Epithelial cell of proximal tubule (primary cell): Measurements from ENCODE around the gene S100A6. TPM values are rescaled to one million over a fixed set of nuclear protein-coding genes. Genes with fewer than 3 reads are reported as not detected.

Source experiments
- DNase-seq: peaks from one replicate; pipeline ENCODE4 v3.0.0-alpha.2; 2011; ENCODE audit warnings: low read depth
- H3K4me3 ChIP-seq: 2 replicates; pipeline ENCODE4 v1.5.1; 2011; ENCODE audit warnings: low read depth, mild to moderate bottlenecking, low read length
- total RNA-seq: library from RNA; depleted of rRNA; stranded (reverse); fragments of >200 nt; gene quantifications from 2 replicates; pipeline ENCODE4 v1.2.3, GENCODE V29; 2015
- TF ChIP-seq, protein P1 (sequence below): conservative IDR thresholded peaks from 2 replicates; pipeline ENCODE4 v1.5.1; 2012; ENCODE audit warnings: low read depth, mild to moderate bottlenecking, low read length

S100A6 gene
- total RNA-seq, 1 donor from 2014 or later: 1,569 TPM

DNA sequence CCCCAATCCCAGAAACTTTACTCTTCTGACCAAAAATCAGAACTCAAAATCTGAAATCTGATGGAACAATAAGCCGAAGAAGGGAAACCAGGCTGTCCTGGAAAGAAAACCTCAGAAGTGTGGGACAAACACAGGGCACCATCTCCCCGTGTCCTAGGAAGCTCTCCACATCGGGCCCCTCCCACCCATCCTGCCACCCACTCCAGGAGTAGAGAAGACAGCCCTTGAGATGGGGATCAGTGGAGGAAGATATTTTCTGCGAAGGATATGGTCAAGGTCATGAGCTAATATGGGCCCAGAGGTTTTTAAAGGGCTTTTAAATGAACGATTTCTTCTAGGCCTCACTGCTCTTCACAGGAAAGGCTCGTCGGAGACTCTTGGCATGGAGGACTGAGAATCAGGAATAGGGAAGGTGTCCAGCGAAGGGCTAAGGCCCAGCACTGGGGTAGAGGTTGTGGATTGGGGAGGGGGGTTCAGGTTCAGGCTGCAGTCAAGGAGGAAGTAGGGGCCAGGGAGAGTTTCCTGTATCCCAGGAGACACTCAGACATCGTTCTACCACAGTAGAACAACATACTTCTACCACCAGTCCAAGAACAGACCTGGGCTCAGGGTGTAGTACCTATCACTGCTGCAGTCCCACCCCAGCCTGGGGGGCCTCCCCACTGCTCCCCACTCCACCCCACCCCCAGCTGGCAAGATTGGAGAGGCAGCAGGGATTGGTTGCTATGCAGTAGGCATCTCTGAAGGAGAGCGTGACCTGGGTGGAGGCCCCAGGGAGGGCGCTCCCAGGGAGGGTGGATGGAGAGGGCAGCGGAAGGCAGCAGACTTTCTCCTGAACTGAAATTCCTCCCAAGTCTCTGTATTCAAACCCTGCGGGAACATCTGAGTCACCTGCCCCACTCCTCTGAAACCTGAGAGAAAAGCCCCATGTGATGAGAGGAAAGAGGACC, 6.1 kb upstream of the S100A6 start:
- H3K4me3 ChIP-seq: no peak overlapping the region
- DNase-seq: no peak
- TF ChIP-seq, protein P1, sequence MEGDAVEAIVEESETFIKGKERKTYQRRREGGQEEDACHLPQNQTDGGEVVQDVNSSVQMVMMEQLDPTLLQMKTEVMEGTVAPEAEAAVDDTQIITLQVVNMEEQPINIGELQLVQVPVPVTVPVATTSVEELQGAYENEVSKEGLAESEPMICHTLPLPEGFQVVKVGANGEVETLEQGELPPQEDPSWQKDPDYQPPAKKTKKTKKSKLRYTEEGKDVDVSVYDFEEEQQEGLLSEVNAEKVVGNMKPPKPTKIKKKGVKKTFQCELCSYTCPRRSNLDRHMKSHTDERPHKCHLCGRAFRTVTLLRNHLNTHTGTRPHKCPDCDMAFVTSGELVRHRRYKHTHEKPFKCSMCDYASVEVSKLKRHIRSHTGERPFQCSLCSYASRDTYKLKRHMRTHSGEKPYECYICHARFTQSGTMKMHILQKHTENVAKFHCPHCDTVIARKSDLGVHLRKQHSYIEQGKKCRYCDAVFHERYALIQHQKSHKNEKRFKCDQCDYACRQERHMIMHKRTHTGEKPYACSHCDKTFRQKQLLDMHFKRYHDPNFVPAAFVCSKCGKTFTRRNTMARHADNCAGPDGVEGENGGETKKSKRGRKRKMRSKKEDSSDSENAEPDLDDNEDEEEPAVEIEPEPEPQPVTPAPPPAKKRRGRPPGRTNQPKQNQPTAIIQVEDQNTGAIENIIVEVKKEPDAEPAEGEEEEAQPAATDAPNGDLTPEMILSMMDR: no peak

DNA sequence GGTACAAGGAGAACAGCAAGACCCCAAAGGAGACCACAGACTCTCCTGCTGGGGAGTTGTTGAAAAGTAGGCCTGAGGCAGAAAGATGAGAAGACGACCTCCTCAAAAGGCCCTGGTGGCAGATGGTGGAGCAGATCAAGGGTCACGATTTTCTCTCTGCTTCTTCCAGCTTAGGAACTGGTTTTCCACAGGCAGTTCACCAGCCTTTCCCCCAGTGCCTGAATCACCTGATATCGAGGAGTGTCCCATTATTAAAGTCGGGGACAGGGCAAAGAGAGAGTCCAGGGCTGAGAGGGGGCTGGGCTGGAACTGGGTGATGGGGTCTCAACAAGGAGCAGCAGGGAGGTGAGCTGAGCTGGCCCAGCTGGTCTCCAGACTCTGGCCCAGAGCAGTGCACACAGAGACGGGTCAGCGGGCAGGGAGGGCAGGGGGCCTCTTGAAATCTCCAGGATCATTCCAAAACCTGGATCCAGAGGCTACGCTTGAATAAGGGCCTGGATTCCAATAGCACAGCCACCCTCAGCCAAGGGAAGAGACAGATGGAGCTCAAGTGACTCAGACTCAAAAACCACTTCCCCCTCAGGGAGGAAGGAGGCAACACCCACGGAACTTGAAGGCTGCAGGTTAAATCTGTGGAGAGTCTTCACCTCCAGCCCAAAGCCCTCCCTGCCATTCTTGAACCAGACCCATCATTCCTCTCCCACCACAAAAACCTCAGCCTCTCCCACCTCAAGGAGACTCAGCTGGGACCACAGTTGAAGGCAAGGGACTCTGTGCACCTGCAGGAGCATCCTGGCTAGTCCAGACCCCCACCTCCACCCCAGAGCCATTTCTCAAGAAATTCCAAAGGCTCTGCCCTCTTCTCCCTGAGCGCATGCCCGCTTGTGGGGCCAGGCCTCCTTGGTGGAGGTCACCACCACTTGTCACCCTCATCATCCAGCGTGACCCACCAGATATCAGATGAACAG, 4.9 kb upstream of the S100A6 start, which contains the start of gene S100A5:
TSS of gene S100A5 (minus strand) at position 541 of the 968 bp plus-strand sequence. CDS start 743 bp downstream, outside the sequence.
- TF ChIP-seq, protein P1: no peak
- no peak for DNase-seq
- no peak within 1 kb of the TSS for H3K4me3 ChIP-seq

DNA sequence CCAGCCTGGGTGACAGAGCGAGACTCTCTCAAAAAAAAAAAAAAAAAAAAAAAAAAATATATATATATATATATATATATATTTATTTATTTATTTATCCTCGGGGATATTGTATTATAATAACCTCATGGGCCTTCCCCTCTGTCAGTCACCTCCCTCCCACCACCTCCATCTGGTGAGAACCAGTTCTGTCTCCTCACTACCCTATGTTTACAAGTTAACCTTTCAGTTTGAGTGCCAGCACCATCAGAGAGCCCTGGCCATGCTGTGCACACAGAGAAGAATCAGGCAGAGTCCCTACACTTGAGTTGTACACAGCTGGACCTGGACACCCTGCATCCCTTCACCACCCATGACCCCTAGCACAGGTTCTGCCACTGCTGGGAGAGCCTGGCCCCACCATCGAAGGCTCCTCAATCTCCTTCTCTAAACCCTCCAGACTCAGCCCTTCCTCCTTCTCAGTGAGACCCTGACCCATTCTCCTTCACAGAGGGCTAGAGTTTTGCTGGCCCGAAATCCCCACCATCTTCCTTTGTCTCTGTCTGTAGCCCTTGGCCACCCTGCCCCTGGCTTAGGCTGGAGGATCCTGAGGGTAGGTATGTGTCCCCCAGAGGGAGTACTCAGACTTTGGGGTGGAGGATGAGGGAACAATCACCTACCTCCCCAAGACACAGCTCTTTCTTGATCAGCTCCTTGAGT, 3.8 kb upstream of the S100A6 start:
- TF ChIP-seq, protein P1: no peak
- DNase-seq: no peak
- H3K4me3 ChIP-seq: no peak overlapping the region

DNA sequence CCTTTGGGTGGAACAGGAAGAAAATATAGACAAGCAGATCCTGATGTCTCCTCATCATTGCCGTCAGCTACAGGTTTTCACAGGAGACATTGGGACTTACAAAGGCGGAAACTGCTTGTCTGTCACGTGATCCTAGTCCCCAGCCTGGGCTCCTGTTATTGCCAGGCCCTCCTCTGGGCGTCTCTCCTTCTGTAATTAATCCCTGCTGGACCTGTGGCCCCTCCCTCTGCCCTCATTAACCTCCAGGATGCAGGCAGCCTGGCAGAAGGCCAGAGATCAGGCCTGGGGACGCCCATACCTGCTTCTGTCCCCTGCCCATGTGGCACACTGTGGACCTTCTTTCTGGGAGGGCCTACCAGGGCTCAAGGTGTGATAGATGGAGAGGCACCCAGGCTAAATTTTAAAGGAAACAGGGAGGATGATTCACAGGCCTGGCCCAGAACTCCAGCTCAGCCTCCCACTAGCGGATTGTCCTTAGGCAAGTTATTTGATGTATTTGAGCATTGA, 2.6 kb upstream of the S100A6 start:
- no peak overlapping the region for H3K4me3 ChIP-seq
- DNase-seq: no peak
- TF ChIP-seq, protein P1: no peak

DNA sequence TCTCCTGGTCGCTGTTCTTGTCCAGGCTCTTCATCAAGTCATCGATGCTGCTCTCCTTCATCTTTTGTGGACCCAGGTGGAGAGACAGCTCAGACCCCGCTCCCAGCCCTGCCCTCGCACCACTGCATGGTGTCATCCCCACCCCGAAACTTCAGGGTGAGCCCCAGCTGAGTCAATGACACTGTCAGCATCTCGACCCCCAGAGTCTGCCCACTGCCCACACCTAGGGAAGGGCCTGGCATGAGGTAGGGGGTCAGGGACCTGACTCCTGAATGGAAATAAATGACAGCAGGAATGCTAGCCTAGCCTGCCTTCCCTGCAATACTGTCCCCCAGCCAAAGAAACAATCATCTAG, 1.6 kb upstream of the S100A6 start:
- no peak overlapping the region for H3K4me3 ChIP-seq
- no peak for DNase-seq
- TF ChIP-seq, protein P1: no peak

DNA sequence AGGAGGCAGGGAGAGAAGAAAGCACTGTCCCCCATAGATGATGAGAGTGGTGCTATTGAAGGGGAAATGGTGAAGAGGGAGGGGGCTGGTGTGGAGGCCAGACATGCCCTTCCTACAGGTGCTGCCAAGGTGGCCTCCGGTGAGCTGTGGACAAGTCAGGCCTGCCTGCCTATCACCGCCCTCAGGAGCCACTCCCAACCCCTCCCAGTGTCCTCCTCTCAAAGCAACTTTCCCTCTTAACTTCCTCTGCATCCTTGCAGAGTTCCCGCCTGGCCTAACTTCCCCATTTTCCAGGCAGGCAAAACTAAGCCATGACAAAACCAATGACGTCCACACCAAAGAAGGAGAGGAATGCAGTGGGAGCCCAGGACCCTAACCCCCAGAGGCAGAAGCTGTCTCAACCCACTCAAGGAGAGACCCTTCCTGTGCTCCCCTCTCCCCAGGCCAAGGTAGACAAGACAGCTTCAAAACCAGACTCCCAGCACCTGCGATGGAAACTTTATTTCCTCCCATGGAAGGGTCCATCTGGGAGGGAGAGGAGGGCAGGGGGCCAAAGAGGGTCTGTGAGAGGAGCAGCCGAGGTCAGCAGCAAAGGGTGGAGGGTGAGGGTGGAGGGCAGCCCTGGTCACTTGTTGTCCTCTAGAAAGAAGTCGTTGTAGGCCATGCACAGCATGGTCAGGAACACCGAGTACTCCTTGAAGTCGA, 1.0 kb upstream of the S100A6 start:
- TF ChIP-seq, protein P1: no peak
- no peak for DNase-seq
- H3K4me3 ChIP-seq: peak overlapping the region; percentile 89
